ENCODE results near the gene CHPF.

CHPF gene

DNA sequence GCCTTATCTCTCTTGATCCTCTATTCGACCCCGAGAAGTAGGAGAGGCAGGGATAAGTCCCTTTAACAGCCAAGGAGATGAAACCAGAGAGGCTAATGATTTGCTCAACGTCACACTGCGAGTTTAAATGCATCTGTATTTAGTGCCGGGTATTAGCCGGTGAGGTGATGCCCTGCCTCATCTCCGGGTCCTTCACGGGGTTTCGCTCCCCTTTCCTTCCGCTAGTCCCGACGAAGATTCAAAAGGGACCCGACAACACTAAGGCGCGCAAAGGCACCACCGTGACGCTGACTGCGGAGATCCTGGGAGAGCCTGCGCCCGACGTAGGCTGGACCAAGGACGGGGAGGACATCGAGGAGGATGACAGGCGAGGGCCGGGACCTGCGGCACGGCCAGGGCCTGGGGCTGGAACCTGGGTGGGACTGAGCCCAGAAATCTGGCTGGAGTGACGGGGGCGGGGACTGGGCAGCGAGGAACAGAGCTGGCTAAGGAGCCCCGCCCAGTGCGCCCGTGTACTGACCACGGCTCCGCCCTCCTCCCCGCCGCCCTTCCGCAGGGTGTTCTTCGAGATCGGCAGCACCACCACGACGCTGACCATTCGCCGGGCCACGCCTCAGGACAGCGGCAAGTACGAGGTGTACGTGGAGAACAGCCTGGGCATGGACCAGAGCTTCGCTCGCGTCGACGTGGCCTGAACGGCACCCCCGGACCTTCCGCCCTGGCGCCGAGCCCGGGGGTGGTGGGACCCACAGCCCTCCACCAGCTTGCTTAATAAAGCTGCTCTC is 45.9 kb downstream of the CHPF start:
- DNase-seq (ENCODE audit: low read depth, low spot score): no peak

DNA sequence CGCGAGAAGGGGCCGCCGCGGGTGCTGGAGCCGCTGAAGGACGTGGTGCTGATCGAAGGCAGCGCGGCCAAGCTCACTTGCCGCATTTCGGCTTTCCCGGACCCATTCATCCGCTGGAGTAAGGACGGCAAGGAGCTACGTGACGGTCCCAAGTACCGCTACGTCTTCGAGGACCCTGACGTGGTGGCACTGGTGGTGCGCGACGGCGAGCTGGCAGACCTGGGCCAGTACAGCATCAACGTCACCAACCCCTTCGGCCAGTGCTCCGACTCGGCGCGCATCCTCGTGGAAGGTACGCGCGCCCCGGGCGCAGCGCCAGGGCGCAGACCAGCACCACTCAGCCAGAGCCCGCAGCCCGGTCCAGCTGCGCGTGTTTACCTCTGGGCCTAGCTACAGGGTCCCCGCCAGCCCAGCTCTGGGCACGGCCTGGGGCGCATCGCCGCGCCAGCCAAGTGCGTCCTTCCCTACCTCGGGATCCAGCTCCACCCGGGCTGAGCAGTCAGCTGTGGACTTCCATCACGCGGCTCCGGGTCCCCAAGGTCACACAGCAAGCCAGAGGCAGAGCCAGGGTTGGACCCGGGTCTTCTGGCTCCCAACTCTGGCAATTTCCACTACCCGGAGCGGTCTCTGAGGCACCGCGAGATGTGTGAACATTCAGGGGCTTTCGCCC is 46.6 kb downstream of the CHPF start:
- no peak for DNase-seq (ENCODE audit: low read depth, low spot score)

GRCh38 chr2:219496247-219496824 is 47.3 kb downstream of the CHPF start:
- no peak for DNase-seq (ENCODE audit: low read depth, low spot score)

GRCh38 chr2:219495531-219496122 is 48.0 kb downstream of the CHPF start:
- DNase-seq (ENCODE audit: low read depth, low spot score): no peak

- no peak for DNase-seq (ENCODE audit: low read depth, low spot score)
Observed at GRCh38 chr2:219494952-219495530, 48.6 kb downstream of the CHPF start.

DNA sequence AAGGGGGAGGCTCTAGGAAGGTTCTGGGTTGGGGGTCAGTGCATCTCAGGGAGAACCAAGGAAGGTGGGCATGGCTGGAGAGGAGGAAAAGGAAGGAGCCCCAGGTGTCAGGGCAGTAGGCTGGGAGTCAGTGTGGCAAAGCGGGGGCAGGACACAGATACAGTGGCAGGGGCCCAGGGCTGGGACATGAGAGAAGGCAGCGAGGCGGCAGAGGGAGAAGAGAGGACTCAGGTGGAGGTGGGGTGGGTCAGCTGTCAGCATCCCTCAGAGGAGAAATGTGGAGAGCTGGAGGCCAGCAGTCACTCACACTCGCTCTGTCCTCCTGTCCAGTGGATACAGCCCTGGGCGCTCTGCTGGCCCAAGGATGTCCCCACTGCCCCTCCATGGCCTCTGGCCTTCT is 50.5 kb downstream of the CHPF start:
- DNase-seq (ENCODE audit: low read depth, low spot score): no peak

- no peak for DNase-seq (ENCODE audit: low read depth, low spot score)
Observed at GRCh38 chr2:219492575-219492974, 51.0 kb downstream of the CHPF start.

GRCh38 chr2:219491278-219491963 is 52.2 kb downstream of the CHPF start:
- DNase-seq (ENCODE audit: low read depth, low spot score): no peak

GRCh38 chr2:219490600-219491130 is 52.9 kb downstream of the CHPF start:
- no peak for DNase-seq (ENCODE audit: low read depth, low spot score)

- no peak for DNase-seq (ENCODE audit: low read depth, low spot score)
Observed at GRCh38 chr2:219490186-219490585, 53.4 kb downstream of the CHPF start.

DNA sequence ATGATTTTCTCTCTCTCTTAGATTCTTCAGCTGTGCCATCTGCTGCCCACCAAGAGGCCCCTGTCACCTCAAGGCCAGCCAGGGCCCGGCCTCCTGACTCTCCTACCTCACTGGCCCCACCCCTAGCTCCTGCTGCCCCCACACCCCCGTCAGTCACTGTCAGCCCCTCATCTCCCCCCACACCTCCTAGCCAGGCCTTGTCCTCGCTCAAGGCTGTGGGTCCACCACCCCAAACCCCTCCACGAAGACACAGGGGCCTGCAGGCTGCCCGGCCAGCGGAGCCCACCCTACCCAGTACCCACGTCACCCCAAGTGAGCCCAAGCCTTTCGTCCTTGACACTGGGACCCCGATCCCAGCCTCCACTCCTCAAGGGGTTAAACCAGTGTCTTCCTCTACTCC is 54.3 kb downstream of the CHPF start:
- no peak for DNase-seq (ENCODE audit: low read depth, low spot score)

All from iPS DF 19.7 (cell line).